G401.6 (cell line): Measurements from ENCODE around the gene UAP1L1.

ENCODE experiments used
- FAIRE-seq: peaks from 2 replicates; lab custom pipeline; 2012; peaks lifted over from hg19 to GRCh38; lab: Jason Lieb, UNC

Gene UAP1L1

GRCh38 chr9:137077758-137078693 is 709 bp downstream of the UAP1L1 start:
- no peak for FAIRE-seq

- FAIRE-seq = no peak
Observed at GRCh38 chr9:137078701-137079400, 1.5 kb downstream of the UAP1L1 start.

GRCh38 chr9:137079401-137079787 is 2.1 kb downstream of the UAP1L1 start:
- no peak for FAIRE-seq

GRCh38 chr9:137080260-137081122 is 3.2 kb downstream of the UAP1L1 start:
- no peak for FAIRE-seq

GRCh38 chr9:137082222-137082924 is 5.1 kb downstream of the UAP1L1 start:
- FAIRE-seq = no peak

GRCh38 chr9:137082925-137083290 is 5.6 kb downstream of the UAP1L1 start:
- no peak for FAIRE-seq

GRCh38 chr9:137083394-137084004 is 6.2 kb downstream of the UAP1L1 start:
- peak; percentile 93 for FAIRE-seq

- no peak for FAIRE-seq
Observed at GRCh38 chr9:137084526-137084925, 7.2 kb downstream of the UAP1L1 start.

- no peak for FAIRE-seq
Observed at GRCh38 chr9:137085920-137086530, 8.7 kb downstream of the UAP1L1 start.

- peak; percentile 96 for FAIRE-seq
Observed at GRCh38 chr9:137086531-137087408, 9.5 kb downstream of the UAP1L1 start, which contains the start of gene MAN1B1. Gene MAN1B1 (plus strand): TSS chr9:137086985. CDS start chr9:137087000, 15 bp downstream.

GRCh38 chr9:137087409-137087925 is 10.2 kb downstream of the UAP1L1 start:
- FAIRE-seq = no peak

GRCh38 chr9:137088121-137088520 is 10.8 kb downstream of the UAP1L1 start:
- FAIRE-seq = no peak

GRCh38 chr9:137089232-137089947 is 12.1 kb downstream of the UAP1L1 start:
- FAIRE-seq = no peak

GRCh38 chr9:137095664-137096517 is 18.6 kb downstream of the UAP1L1 start:
- no peak for FAIRE-seq

- FAIRE-seq = no peak
Observed at GRCh38 chr9:137096785-137097546, 19.6 kb downstream of the UAP1L1 start.

GRCh38 chr9:137097761-137098462 is 20.6 kb downstream of the UAP1L1 start:
- FAIRE-seq = no peak

- no peak for FAIRE-seq
Observed at GRCh38 chr9:137099231-137099630, 21.9 kb downstream of the UAP1L1 start.
